Suppressor macrophage (primary cell): ENCODE results near the gene ITGB5.

Experiments
- DNase-seq, 4 experiments: peaks; one replicate each; pipeline ENCODE4 v3.0.0-alpha.2; 2020 to 2022

The ITGB5 gene

DNA sequence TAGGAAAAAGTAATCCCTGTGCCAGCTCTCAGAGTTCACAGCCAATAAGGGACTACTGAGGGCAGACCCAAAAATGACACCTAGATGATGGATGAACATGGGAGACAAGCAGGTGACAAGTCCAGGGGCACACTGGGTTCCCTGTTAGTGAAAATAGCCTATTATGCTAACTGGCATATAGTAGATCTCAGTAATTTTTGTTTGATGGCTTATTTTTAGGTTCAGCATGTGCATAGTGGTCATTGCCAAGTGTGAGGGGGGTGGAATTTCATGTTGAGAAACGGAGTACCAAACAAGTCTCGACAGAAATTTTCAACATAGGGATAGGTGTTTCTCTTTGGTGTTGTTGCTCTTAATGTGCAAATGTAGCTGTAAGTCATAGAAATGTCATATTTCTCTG lies 6.4 kb upstream of the ITGB5 start:
- DNase-seq, result no peak

DNA sequence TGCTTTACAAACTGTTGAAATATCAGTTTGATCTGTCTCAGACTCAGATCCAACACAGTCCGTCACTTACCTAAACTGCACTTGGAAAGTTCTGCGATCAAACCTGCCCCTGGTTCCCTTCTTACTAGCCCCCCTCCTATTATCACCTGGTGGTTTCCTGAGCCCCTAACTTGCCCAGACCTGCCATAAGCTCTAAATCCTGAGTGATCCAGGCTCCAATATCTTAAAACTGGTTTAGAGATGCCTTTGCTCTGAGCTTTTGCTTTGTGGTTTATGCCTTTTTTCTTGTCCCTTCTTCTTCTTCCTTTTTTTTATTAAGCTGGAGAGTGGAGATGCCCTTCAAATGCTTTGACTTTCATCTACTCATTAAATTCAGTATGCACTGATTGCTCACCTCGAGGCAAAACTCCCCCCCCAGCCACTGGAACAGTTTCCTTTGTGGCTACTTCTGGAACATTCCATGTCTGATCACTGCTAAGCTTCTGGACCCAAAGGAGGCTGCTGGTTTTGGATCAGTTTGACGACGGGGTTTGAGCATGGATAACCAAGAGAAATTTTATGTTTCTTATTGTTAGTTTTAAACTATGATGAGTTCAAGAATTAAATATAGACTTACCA lies 3.5 kb upstream of the ITGB5 start:
- DNase-seq, result no peak

DNA sequence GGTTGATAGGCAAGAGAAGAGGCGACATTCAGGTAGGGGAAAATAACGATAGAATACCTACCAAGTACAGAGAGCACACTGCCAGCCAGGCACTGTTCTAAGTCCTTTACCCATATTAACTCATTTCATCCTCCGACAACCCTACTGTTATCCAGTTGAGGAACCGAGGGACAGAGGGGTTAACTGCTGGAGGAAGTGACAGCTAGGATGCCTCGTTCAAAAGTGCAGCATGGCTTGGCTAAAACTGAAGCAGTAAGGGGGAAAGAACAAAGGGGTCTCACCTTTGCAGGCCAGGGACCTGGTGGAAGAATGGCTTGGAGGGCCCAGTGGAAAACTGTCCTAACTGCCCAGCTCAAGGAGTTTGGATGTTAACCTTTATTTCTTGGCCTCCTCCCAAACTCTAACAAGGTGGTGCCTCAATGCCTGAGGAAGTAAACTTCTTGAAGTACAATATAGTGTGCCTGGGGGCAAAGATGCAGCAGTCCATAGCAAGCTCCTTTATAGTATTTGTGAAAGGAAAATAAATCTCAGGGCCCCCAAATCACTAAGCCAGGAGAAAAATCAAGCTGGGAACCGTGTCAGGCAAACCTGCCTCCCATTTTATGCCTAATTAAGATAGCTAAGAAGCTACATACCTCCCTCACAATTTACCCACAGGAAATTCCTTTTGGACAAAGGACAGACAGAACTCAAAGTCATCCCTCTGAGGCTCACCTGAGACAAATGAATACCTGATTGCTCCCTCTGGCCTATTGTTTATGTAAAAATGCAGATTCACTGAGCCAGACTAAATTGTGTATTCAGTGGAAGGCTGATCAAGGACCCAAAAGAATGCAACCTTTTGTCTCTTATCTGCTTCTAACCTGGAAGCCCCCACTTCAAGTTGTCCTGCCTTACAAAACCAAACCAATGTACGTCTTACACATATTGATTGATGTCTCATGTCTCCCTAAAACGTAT lies 1.6 kb upstream of the ITGB5 start:
- DNase-seq, result no peak

DNA sequence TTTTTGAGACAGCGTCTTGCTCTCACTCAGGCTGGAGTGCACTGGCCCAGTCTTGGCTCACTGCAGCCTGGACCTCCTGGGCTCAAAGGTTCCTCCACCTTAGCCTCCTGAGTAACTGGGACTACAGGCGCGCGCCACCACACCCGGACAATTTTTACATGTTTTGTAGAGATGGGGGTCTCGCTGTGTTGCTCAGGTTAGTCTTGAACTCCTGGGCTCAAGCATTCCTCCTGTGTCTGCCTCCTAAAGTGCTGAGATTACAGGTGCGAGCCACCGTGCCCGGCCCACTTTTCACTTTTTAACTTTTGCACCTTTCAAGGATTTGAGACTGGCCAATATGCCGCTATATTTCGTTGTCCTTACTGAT lies 750 bp upstream of the ITGB5 start:
- DNase-seq, result no peak

DNA sequence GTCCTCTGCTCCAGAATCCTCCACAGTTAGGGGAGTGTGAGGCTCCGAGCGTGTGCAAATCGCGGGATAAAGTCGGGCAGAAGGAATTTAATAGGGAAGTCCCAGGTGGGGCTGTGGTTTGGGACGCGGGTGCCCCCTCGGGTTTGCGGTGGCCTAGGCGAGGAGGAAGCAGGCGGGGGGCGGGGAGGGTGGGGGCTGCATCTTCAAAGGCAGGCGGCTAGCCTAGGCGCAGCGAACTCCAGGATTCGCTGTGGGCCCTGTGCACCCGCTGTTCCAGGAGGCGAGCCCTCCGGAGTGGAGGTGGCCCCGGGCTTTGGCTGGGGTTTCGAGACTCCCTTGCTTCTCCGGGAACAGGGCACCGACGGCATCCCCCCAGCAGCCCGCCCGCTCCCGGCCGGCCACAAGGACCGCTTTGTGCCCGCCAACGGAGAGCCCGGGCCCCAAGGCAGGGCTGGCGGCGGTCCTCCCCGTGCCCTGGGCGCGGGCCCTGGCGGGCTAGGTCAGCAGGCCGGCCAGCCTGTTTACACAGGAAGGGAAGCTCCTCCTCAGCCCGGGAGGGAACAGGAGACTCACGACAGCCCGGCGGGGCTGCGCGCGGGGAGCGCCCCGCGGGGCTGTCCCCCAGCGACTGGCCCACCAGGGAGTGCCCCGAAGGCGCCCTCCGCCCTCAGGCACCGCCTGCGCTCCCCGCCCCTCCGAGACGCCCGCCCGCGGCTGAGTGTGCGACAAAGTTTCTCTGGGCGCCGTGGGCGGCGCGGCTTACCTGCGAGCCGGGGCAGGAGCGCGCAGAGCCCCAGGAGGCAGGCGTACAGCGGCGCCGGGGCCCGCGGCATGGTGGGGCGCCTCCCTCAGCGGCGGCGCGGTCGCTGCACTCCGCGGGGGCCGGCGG lies 753 bp downstream of the ITGB5 start:
- peak; percentile 59 to 84 (median 74) for DNase-seq

DNA sequence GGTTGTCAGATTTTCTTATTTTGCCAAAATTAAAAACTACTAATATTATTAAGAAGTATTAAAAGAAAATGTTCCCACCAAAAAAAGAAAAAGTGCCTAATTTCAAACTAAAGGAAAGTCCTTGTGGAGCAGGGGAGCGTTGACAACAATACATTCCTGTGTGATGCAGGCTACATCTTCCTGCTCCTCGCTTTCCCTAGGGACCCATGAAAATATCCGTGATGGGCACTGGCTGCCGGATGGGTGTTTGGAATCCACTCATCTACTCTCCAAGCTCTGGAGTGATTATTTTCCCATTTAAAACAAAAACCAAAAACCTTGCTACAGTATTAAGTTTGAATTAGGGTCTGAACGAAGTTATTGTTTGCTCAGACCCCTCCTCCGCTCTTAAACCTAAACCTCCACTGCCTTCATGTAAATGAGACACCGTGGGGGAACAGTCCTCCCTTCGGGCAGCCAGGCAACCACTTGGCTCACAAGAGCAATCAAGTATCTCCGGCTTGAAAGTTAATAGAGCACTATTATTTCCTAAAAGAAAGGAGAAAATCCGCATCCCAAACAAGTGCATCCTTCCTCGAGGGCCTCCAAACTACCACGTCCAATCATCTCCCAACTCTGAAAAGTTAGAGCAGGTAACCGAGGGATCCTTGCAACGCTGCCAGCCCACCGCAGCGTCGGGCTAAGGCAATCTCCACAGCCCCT lies 1.5 kb downstream of the ITGB5 start:
- peak in 1 of 4 experiments; percentile 22 for DNase-seq

DNA sequence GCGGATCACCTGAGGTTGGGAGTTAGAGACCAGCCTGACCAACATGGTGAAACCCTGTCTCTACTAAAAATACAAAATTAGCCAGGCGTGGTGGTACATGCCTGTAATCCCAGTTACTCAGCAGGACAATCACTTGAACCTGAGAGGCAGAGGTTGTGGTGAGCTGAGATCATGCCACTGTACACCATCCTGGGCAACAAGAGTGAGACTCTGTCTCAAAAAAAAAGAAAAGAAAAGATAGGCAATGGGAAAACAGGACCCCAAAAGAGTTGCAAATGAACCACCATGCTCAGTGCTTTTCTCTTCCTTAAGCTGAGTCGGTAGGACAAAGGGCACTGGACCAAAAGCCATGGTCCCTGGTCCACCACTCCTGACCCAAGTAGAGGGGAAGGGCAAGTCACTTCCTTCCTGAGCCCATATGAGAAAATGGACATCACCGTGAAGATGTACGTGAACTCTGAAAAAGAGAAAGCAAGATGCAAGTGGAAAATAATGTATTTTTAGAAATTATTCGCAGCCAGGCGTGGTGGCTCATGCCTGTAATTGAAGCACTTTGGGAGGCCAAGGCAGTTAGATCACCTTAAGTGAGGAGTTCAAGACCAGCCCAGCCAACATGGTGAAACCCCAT lies 2.6 kb downstream of the ITGB5 start:
- peak; percentile 29 to 63 (median 40) for DNase-seq

DNA sequence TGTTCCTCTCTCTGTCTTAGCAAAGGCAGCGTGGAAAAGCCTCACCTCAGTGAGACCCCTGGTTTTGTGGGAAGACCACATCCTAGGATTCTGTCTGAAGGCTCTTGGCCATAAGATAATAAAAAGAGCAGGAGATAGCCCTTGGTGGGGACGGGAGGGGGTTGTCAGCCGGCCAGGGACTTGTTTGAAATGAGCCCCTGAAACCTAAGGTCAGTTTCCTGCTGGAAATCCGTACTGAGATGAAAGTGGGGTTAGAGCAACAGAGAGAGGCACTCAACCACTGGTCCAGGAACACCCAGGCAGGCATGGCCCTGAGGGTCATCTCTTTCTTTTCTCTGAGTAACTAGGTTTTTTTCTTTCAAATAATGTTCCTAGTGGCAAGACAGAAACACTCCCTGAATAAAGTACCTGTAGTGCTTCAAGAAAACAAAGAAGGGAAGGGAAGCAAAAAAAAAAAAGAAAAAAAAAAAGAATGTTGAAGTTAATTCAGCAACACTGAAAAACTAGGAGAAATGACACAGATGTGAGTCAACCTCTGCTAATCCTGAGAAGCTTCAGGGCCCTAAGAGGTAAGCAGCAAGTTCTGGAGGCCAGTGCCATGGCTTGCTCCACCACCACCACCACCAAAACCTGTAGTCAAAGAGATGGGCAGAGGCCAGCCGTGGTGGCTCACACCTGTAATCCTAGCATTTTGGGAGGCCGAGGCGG lies 3.2 kb downstream of the ITGB5 start:
- DNase-seq, result no peak

DNA sequence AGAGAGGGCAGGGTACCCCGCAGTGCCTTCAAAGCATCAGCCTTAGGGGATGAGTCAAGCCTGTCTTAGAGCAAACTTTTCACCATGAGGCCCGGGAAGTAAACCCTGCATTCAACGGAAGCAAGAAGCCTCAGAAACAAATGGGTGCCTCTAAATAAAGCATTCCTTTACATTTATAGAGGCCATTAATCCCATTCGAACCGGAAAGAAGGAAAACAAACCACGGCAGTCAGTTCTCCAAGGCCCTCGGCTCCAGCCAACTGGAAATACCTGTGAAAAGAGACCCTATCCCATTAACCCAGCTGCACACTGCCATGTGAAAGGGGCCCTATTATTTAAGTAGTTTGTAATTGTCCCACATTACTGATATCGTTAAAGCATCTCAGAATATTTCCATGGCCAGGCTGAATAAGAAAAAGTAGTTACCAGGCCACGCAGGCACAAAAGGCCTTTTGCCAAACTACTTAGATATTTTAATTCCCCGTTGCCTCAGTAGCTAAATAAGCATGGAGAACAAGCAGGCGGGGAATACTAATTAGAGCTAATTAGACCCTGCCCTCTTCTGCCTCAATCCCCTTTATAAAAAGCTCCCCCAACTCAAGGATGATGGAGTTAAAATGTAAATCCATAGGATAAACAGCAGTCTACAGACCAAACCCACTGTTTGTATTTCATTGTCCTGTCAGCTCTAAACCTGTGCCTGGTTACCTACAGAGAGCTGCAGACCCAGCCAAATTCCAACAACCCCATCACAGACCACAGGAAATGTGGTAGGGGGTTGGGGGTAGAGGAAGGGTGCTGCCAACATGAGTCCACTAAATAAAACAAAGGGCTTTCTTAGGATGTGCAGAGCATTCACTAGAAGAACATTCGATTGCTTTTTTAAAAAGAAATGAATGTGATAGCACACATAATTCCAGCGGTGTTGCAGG lies 4.1 kb downstream of the ITGB5 start:
- no peak for DNase-seq

DNA sequence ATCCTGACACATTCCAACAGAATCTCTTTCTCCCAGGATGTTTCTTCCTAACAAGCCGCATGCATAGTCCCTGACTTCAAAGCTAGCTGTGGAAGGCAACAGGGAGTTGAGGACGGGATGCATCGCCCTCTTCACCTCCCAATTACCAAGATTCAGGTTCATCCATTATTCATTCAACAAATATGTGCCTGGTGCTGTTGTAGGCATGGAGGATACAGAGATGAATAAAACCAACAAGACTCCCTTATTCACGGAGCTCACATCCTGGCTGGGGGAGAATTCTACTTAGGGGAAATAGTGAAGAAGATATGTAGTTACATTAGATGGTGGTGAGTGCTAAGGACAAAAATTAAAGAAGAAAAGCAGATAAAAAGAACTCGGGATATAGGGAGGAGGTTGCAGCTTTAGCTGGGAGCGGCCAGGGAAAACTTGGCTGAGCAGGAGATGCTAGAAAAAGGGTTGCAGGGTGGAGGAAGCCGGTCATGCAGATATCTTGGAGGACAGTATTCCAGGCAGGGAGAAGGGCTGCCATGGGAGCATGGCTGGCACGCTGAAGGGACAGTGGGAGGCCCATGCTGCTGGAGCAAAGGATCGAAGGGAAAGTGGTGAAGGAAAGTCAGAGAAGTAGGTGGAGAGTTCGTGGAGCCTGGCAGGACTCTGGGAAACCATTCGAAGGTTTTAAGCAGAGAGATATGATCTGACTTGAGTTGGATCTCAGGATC lies 5.0 kb downstream of the ITGB5 start:
- DNase-seq, result no peak

DNA sequence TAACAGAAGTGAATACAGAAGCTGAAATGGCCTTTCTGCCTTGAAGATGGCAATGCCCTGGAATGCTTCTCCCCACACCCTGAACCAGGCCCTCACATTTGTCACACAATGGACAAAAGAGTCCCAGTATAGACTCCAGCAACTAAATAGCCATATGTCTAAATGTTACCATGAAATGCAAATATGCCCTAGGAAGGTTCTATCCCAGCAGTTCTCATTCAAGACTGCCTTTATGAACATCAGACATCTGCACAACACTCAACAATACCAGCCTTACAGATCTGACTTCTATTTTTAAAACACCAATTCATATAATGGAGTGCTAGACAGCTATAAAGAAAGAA lies 7.9 kb downstream of the ITGB5 start:
- DNase-seq, result no peak

DNA sequence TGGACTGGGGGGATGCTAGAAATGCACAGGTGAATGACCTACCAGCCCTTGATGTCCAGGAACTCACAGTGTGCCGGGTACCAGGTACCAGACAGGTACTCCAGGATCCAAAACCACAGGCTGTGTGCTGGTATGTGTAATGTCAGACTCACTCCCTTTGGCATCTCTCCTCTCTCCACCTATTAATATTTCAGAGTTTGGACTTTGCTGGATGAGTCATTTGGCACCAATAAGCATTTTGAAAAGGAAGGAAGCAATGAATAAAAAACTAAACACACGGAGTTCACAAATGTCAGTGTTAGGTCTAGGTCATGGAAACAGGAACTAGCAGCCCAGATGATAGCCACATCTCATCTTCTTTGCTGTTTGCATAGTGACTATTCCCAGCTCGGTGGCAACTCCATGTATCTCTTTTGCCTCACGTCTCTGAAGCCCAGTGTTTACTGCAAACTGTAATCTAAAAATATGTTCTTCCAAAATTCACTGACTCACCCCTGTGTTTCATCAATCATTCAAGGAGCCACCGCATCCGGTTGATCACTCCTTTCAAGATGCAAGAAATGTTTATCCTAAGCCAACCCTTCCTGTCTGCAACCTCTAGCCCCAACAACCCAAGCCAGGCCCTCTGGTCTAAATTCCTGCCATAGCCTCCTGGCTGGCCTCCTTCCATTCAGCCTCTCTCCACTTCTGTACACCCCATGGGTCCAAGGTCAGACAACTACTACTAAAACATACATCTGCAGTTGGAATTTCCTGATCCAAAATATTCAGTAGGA lies 8.4 kb downstream of the ITGB5 start:
- peak; percentile 65 to 90 (median 76) for DNase-seq

DNA sequence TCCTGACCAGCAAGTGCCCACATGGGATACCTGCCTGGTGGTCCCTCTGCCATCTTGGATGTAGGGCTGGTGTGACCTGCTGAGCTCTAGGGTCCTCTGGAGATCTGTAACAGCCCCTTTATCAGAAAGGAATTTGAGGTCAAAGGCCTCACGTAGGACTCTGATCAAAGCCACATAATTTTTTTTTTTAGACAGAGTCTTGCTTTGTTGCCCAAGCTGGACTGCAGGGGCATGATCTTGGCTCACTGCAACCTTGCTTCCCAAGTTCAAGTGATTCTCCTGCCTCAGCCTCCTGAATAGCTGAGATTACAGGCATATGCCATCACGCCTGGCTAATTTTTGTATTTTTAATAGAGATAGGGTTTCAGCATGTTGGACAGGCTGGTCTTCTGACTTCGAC lies 9.5 kb downstream of the ITGB5 start:
- DNase-seq, result no peak

DNA sequence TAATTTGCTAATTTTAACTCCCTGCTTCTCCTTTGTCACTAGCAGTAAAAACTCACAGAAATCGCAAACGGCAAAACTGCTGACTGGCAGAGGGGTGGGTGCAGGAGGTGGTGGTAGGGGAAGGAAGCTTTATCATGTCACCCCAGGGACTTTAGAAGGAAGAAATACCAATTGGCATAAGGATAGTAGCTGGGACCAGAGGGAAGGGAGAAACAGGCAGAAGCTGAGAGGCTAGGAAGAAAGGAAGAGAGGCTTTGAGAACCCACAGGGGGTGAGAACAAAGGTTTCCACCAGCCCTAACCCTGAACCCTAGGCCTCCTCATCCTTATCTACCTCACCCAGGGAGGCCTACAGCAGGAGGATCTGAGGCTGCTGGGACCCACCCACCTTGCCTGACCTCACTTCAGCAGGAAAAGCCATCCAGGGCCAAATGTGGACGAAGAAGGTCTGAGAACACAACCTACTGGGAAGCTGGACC lies 10.7 kb downstream of the ITGB5 start:
- DNase-seq, result peak; percentile 85 to 90 (median 86)

DNA sequence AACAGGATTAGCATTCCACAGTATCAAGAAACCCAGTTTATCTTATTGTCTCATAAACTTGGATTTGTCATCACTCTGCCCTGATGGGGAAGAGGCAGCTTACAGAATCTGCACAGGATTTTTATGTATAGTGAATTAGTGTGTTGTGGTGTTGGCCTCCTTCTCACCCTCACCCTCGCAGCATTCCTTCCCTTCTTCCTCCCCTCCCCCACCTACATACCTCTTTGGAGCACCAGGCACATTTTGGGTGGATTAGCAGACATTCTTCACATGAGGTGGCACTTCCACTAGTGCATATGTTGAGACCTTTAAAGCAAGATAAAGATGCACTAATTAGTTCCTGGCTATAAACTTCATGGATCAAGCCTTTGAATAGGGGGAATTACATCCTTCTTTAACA lies 13.9 kb downstream of the ITGB5 start:
- no peak for DNase-seq

DNA sequence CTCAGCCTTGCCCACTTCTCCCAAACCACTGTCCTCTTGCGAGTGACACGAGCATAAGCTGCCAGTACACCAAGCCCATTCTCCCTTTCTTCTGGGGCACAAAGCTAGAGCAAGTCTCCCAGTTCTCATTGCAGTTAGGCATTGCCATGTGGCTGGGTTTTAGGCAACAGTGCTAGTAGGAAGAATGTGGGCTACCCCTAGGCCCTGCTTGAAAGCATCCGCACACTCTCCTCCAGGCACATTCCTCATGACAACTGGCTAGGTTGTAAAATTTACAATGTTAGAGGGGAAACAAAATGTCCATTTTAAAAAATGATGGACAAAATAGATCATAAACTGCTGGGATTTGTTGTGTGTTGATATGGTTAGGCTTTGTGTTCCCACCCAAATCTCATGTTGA lies 19.7 kb downstream of the ITGB5 start:
- DNase-seq, result no peak

DNA sequence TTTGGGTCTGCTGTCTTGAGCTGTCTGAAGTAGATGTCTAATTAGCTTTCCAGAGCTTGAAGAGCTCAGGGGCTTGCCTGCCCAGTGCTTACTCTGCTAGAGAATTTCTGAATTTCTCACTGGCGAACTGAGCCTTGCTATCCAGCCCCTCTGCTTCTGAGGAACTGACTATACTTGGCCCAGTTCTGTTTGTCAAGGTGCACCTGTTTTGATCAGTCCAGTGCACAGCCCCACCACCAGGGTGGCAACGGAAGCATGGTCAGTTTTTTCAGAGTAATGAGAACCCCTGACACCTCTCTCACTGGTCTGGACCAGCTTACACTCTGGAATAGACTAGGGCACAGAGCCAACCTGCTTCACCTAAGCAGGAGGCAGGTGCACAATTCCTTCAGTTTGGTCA lies 25.2 kb downstream of the ITGB5 start:
- no peak for DNase-seq

DNA sequence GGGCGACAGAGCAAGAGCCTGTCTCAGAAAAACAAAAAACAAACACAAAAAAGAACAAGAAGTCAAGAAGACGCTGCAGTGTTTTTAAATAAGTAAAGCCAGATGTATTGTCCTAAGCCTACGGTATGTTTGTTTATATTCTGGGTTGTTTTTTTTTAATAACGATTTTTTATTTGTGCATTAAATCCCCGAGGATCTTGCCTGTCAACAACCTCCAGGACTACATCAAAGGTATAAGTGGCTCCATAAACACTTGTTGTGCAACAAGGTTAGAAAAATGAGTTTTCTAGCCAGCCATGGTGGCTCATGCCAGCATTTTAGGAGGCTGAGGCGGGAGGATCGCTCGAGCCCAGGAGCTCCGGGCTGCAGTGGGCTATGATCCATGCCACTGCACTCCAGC lies 26.1 kb downstream of the ITGB5 start:
- no peak for DNase-seq

DNA sequence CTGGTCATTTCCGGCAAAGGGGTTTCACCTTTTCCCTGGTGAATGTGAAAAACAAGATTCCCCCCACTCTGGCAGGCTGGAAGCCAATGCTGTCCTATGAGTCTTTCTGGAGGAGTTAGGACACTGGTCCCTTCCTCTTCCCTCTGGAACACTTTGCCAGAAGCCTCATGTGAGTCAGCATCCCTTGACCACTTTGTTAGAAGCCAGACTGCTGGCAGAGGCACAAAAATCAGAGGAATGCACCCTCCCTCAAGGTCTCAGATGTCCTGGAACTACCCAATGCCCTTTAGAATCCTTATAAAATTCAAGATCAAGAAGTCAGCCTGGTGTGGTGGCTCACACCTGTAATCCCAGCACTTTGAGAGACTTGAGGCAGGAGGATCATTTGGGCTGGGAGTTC lies 26.6 kb downstream of the ITGB5 start:
- DNase-seq, result peak; percentile 61 to 84 (median 76)
